A549 treated with Hydrocortisone at 1 μM for 4 hours (cell line): ENCODE data around the gene PIANP. TPM values are rescaled to one million over a fixed set of nuclear protein-coding genes. Genes with fewer than 3 reads are reported as not detected.

Source experiments
- total RNA-seq: library from RNA; stranded (reverse); fragments of 200-300 nt; extraction: Qiagen RNA extraction; gene quantifications from 5 replicates; pipeline ENCODE4 v1.2.3, GENCODE V29; 2022

The PIANP gene, protein sequence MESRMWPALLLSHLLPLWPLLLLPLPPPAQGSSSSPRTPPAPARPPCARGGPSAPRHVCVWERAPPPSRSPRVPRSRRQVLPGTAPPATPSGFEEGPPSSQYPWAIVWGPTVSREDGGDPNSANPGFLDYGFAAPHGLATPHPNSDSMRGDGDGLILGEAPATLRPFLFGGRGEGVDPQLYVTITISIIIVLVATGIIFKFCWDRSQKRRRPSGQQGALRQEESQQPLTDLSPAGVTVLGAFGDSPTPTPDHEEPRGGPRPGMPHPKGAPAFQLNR
- 0.76 to 1.1 TPM (median 0.84 TPM) in 5 replicates for total RNA-seq

GRCh38 chr12:6700646-6701051, at the start of gene PIANP:
Gene PIANP, minus strand, starts transcription at chr12:6700815. Its CDS starts 2,754 bp downstream, at chr12:6698061.

DNA sequence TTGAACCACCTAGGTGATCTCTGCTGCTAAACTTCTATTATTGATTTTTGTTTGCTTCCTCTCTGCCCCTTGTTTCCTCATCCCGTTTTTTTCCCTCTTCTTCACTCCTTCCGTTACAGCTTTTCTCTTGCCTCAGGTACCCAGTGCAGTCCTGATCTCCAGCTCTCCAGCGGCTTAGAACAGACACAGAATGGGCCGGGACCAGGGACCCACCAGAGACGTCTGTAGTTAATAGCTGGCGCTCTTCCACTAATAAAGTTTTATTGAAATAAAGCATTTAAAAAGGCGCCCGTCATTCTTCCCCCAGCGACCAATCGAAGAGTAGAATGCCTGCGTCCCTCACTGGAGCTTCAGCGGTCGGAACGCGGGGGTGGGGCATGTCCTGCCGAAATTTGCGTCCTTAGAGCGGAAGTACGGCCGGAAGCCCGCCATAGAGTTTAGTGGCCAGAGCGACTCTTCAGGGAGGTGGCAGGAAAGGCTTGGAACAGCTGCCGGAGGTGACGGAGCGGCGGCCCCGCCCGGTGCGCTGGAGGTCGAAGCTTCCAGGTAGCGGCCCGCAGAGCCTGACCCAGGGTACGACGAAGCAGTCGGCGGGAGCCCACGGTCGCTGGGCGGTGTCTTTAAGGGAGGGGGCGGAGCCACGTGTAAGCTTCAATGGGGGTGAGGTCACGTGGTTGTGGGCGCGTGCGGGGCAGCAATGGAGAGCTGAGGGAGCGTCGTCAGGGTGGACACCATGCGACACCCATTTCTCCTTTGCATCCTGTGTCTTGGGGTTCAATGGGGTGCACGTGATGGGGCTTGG, 23.2 kb upstream of the PIANP start, which contains the start of gene COPS7A:
TSS of gene COPS7A (plus strand) at position 440 of the 802 bp plus-strand sequence. CDS start 611 bp downstream, outside the sequence.

DNA sequence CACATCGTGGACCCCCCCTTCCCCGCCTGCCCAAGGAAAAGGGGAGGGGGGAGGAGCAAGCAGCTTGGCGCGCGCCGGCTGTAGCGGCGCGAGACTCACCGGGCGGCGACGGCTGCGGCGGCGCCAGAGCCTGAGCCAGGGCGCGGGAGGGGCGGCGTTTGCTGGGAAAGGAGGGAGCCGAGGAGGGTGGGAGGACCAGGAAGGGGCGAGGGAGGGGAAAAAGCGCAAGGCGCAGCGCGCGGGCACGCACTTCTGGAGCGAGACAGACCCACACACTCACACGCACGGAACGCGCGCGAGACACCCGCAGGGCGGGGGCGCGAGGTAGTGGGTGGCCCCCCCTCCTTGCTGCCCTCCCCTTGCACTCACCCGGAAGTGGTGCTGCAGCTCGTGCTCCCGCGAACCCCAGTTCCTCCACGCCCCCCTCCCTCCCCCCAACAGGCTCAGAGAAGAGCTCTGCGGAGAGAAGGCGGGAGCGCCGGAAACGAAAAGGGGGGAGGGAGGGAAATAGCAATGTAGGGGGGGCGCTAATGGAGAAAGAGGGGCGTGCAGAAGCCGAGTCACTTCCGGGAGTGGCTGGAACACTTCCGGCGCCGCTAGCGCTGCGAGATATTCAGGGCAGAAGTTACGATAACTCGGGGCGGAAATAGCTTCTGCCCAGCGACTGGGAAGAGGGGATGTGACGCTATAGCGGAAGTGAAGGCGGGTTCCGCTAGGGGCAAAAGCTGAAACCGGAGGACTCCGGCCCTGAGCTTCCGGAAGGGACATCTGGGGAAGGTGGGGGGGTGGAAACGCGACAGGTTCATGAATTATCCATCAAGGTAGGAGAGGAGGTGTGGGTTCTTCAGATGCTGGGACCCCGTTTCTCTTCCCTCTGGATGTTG, 11.4 kb downstream of the PIANP start, which contains the start of gene ZNF384:
TSS of gene ZNF384 (minus strand) at position 377 of the 884 bp plus-strand sequence. CDS start 9,855 bp downstream, outside the sequence.

GRCh38 chr12:6662906-6663742, 37.5 kb downstream of the PIANP start, which contains the start of gene ING4:
Gene ING4, minus strand, starts transcription at chr12:6663119. Its CDS starts 18 bp downstream, at chr12:6663101.

GRCh38 chr12:6647083-6647604, 53.5 kb downstream of the PIANP start, which contains the start of gene ACRBP:
Gene ACRBP, minus strand, starts transcription at chr12:6647432. Its CDS starts 66 bp downstream, at chr12:6647366.

Other genes with a start within 250 kb of the PIANP start
- 3.3 to 4.0 TPM (median 3.6 TPM) in 5 replicates for gene TAPBPL, start 248.8 kb downstream of the PIANP start, total RNA-seq
- gene VAMP1, start 230.1 kb downstream of the PIANP start, total RNA-seq = 9.2 to 13.0 TPM (median 10.5 TPM) in 5 replicates
- gene MRPL51, start 207.6 kb downstream of the PIANP start, total RNA-seq = 256 to 331 TPM (median 322 TPM) in 5 replicates
- gene NCAPD2, start 206.7 kb downstream of the PIANP start, total RNA-seq = 52.3 to 78.1 TPM (median 59.3 TPM) in 5 replicates
- gene GAPDH, start 166.3 kb downstream of the PIANP start, total RNA-seq = 6,926 to 9,040 TPM (median 8,633 TPM) in 5 replicates
- gene IFFO1, start 144.8 kb downstream of the PIANP start, total RNA-seq = 1.6 to 2.5 TPM (median 1.8 TPM) in 5 replicates
- 91.1 to 115 TPM (median 97.7 TPM) in 5 replicates for gene NOP2, start 132.5 kb downstream of the PIANP start, total RNA-seq
- 55.8 to 82.9 TPM (median 60.2 TPM) in 5 replicates for gene CHD4, start 93.4 kb downstream of the PIANP start, total RNA-seq
- 0.58 to 1.0 TPM (median 0.70 TPM) in 5 replicates for gene LPAR5, start 64.9 kb downstream of the PIANP start, total RNA-seq
- gene ACRBP, start 53.4 kb downstream of the PIANP start, total RNA-seq = 0.18 to 0.56 TPM (median 0.33 TPM) in 3 of 5 replicates, not detected in the others
- gene ING4, start 37.7 kb downstream of the PIANP start, total RNA-seq = 11.5 to 19.9 TPM (median 14.3 TPM) in 5 replicates
- gene ZNF384, start 11.4 kb downstream of the PIANP start, total RNA-seq = 53.8 to 60.6 TPM (median 58.4 TPM) in 5 replicates
- 48.4 to 56.5 TPM (median 55.4 TPM) in 5 replicates for gene COPS7A, start 23.2 kb upstream of the PIANP start, total RNA-seq
- 246 to 305 TPM (median 296 TPM) in 5 replicates for gene MLF2, start 52.3 kb upstream of the PIANP start, total RNA-seq
- 588 to 898 TPM (median 880 TPM) in 5 replicates for gene PTMS, start 65.5 kb upstream of the PIANP start, total RNA-seq
- 0.51 to 1.9 TPM (median 1.7 TPM) in 5 replicates for gene LAG3, start 71.7 kb upstream of the PIANP start, total RNA-seq
- not detected in 5 replicates for gene CD4, start 88.7 kb upstream of the PIANP start, total RNA-seq
- gene GPR162, start 121.0 kb upstream of the PIANP start, total RNA-seq = 0.28 to 0.51 TPM (median 0.38 TPM) in 5 replicates
- 23.9 to 29.0 TPM (median 26.3 TPM) in 5 replicates for gene P3H3, start 127.6 kb upstream of the PIANP start, total RNA-seq
- gene GNB3, start 140.1 kb upstream of the PIANP start, total RNA-seq = 1.0 to 2.0 TPM (median 1.6 TPM) in 5 replicates
- gene CDCA3, start 150.5 kb upstream of the PIANP start, total RNA-seq = 73.1 to 82.3 TPM (median 77.5 TPM) in 5 replicates
- gene USP5, start 151.3 kb upstream of the PIANP start, total RNA-seq = 71.7 to 88.7 TPM (median 74.7 TPM) in 5 replicates
- gene TPI1, start 166.7 kb upstream of the PIANP start, total RNA-seq = 1,586 to 1,659 TPM (median 1,629 TPM) in 5 replicates
- gene SPSB2, start 172.5 kb upstream of the PIANP start, total RNA-seq = 27.8 to 35.3 TPM (median 31.2 TPM) in 5 replicates
- gene LRRC23, start 204.0 kb upstream of the PIANP start, total RNA-seq = 15.4 to 18.3 TPM (median 17.3 TPM) in 5 replicates
- gene ENO2, start 213.8 kb upstream of the PIANP start, total RNA-seq = 32.5 to 40.3 TPM (median 34.5 TPM) in 5 replicates
- 60.2 to 72.4 TPM (median 67.4 TPM) in 5 replicates for gene ATN1, start 227.1 kb upstream of the PIANP start, total RNA-seq
- not detected in 5 replicates for gene RNU7-1, start 243.0 kb upstream of the PIANP start, total RNA-seq
- 256 to 322 TPM (median 309 TPM) in 5 replicates for gene C12orf57, start 243.2 kb upstream of the PIANP start, total RNA-seq